Midbrain (tissue), 1 donor: ENCODE measurements around the gene AHSA1.

Source experiments
- DNase-seq: peaks from one replicate; lab custom pipeline; 2025; lab: John Stamatoyannopoulos, UW

Gene AHSA1

DNA sequence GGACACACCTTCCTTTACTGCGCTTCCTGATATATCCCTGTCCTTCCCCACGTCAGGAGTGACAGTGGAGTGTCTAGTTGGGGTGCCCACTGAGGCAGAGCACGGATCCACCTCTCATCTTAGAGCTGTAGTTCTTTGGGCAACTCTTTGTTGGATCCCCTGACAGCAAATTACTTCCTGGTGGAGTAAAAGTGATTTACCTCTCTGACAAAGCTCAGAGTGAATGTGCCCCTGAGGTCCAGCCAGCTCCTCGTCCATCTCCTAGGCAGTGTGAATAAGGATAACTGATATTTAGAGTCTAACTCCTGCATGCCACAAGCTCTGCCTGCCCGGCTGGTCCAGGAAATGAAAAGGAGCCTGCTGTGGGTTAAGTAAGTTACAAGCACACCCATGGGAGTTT is 16.0 kb downstream of the AHSA1 start:
- no peak for DNase-seq

DNA sequence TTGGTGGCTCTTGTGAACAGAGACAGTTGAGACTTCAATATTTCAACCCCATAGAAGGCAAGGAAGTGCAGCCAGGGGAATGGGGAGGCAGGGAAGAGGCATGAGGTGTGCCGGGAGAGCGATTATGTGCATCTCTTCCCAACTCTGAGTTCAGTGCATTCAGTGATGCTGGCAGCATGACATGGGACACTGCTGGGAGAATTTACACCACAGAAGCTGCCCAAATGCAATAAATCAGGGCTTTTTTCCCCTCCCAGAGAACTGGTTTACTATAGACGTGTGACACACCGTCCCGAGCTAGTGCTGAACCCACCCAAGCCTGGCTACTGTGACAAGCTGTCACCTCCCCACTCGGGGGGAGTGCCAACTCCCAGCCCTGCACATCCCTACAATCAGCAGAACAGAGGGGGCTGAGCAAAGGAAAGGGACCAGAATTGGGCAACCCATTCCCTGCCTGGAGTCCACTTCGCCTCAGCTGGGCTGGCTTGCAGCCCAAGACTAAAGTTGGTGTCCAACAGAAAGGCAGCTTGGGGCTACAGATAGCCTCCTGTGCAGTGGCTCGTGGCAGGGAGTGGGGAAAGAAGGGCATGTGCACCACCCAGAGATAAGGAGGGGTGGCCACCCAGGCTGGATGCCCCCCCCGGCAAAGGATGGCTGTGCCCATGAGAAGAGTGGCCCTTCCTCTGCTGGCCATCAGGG is 16.7 kb downstream of the AHSA1 start:
- no peak for DNase-seq

DNA sequence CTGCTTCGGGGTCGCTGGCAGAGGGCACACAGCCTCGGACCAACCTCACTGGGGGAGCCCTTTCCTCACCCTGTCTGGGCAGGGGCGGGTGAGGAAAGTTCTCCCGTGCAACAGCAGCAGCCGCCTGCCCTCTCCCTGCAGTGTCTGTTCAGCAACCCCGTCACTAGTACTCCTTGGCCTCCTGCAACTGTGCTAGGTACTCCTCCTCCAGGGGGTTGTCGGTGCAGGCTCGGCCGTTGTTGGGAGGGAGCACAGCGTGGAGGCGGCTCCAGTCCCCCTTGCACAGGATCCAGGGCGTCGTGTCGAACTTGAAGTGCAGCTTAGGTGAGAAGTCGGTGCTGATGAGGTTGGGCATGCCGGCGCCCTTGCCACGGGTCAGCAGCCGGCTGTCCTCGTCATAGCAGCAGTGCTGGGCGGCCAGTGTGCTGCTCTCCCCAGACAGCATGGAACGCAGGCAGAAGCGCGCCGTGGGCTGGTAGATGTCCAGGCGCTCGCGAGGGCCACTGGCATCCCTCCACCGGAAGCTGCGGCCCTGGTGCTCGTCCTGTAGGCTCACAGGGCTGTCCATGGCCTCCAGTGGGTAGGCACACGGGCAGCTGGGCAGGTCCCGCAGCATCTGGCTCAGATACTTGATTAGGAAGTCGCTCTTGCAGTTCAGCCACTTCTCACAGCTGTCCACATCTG is 17.7 kb downstream of the AHSA1 start:
- no peak for DNase-seq

DNA sequence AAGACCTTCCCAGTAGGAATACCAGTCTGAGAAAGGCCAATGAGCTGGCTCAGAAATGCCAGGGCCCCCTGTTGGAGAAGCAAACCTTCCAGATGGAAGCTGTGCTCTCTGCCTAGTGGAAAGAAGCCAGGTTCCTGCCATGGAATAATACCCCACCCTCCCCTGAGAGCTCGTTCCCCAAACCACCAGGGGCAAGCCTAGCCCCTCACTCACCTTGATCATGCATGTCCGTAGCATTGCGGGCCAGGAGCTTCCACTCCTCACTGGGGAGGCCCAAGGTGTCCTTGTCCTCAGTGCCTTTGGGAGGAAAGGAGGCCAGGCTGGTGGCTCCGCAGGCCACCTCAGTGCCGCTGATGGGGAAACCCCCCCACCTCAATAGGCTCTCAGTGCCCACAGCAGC is 20.1 kb downstream of the AHSA1 start:
- DNase-seq, result no peak

DNA sequence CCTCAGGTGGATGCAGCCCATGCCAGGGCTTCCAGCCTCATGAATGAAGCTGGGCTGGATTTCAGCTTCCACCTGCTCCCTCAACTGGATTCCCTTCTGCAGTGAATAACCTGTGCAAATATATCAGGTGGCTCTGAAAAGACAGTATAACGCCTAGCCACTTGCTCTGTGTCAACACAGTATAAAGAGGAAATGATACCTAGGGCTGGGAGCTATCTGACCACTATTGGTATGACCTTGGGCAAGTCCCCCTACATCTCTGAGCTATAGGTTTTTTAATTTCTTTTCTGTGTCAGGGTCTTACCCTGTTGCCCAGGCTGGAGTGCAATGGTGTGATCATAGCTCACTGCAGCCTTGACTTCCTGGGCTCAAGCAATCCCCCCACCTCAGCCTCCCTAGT is 20.9 kb downstream of the AHSA1 start:
- DNase-seq, result no peak

DNA sequence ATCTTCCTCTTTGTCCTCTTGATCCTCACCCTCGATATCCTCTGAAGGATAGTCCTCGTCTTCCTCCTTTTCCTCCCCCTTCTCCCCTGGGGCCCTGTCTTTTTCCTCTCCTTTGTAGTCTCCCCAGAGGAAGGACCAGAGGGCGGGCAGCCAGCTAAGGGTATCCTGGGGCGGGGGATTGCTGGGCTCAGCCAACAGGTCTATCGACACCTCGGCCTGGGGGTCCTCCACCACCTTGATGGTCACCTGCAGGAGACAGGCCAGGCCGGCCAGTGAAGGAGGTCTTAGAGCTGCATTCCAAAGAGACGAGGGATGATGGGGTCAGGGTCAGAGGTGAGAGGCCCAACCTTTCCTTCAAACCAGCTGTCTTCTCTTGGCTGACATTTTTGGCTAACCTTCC is 24.5 kb downstream of the AHSA1 start:
- no peak for DNase-seq

DNA sequence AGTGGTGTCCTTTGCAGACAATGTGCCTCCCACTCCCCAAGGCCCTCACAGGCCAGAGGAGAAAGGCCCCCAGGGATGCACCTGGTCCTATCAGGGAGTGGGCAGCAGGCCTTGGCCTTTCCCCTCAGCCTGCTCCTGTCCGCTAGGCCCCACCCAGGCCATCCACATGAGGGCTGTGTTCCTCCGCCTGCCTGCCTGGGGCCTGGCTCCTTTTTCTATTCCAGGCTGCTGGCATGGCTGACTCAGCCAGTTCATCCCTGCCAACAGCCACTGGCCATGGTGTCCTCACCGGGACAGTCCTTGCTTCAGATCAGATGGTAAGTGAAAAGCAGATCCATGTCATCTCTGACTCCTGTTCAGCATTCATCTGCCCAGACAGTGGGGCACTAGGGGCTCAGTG is 27.4 kb downstream of the AHSA1 start:
- DNase-seq, result no peak

DNA sequence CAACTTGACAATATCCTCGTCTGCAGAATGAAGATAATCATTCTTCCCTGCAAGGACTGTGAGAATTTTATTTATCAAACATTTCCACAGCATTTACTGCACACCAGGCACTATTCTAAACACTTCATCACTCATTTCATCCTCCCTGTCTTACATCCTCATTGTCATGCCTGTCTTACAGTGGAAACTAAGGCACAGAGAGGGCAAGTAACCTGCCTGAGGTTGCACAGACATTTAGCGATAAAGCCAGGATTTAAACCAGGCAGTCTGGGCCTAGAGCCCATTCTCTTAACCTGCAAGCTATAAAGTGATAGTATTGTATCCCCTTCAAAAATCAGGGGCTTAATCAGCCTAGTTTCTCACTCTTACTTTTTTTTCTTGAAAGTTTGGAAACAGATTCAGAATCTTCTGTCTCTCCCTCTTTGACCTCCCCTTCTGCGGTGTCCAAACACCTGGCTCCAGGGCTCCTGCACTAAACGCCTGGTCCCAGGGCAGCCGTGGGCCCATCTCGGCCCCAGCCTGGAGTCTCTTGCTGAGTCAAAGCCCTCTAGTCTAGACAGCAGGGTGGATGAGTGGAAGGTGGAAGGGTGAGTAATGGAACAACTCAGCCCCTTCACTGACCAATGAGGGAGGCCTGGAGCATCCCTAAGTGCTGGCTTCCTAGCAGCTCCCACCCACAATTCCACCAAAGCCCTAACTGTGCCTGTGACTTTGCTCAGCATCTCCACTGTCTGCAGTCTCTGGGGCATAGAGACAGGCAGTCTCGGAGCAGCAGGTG is 28.2 kb downstream of the AHSA1 start:
- no peak for DNase-seq

DNA sequence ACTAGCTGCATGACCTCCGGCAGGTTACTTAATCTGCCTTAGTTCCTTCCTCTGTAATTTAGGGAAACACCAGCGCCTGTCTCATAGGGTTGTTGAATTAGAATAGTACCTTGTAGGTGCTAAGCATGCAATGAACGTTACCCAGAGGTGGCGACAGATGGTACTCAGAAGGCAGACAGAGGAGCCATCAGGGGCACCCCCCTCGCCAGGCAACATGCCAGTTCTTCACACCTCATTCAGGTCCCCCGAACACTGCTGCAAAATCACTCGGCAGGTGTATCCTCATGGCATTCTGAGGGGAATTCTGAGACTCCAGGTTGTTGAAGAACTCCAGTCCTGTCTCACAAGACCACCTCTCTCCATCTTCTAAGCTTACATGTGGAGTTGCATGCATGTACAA is 30.7 kb downstream of the AHSA1 start:
- DNase-seq, result no peak

DNA sequence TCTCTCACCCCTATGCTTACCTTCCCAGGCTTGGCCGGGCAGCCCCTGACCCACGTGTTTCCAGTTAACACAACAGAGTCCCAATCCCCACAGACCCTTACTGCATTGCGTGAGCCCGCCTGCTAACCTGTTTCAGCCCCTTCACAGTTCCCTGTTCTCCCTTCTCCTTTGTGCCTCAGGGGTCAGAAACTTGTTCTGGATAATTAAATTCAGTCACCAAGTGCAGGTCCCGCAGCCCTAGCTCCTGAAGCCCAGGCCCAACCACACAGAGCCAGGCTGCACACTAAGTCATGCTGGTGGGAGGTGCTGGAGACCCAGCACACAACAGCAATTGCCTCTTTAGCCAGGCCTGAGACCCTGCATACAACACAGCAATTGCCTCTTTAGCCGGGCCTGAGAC is 31.1 kb downstream of the AHSA1 start:
- no peak for DNase-seq

DNA sequence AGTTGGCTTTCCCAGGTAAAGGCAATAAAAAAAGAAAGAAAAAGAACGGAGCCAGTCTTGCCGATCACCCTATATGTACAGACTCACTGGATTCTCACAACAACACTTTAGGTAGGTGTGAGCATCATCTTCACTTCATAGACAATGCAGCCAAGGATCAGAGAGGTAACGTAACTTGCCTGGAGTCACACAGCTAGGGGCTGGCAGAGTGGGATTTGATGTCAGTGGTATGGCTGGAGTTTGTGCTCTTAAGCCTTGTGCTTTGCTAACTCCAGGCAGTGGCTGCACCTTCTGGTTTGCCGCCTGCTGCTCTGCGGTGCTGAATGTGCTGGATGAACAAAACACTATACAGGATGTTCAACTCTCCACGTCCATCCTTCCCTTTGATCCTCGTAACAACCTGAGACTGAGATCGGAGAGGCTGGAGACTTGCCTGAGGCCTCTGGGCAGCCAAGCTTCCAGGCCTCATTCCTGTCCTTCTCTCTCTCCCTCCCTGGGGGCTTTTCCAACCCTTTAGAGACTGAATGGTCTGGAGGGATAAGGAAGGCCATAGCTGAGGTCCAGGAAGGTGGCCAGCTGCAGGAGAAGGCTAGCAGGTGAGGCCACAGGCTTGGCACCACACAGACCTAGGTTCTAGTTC is 32.6 kb downstream of the AHSA1 start:
- no peak for DNase-seq

DNA sequence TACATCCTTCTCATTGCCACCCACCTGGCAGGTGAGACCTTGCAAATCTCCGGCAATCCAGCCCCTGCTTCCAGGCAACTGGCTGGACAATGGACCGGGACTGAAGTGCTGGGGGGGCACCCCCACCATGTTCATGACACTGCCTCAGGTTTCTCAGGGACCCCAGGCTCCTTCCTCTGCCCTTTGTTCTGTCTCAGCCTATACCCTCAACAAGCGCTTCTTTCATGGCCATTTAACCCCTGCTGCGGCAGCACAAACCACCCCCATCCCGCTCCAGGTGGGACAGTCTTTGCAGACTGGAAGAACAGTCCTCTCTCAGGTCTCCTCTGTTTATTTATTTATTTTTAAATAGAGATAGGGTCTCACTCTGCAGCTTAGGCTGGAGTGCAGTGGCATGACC is 33.2 kb downstream of the AHSA1 start:
- no peak for DNase-seq

DNA sequence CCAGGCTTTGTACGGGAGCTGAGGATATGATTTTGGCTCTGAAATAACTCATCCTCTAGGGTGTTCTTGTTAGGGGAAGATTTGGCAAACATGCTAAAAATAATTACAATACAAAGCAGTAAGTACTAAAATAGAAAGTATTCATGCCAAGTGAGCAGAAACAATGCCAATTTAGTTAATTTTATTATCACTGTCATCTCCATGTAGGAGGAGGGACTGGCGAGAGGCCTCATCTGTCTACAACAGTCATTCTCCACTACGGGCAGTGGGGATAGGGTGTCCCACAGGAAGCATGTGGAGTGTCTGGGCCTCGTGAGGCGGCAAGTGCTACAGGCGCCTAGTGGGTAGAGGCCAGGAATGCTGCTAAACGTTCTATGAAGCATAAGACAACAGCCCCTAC is 37.4 kb downstream of the AHSA1 start:
- no peak for DNase-seq

DNA sequence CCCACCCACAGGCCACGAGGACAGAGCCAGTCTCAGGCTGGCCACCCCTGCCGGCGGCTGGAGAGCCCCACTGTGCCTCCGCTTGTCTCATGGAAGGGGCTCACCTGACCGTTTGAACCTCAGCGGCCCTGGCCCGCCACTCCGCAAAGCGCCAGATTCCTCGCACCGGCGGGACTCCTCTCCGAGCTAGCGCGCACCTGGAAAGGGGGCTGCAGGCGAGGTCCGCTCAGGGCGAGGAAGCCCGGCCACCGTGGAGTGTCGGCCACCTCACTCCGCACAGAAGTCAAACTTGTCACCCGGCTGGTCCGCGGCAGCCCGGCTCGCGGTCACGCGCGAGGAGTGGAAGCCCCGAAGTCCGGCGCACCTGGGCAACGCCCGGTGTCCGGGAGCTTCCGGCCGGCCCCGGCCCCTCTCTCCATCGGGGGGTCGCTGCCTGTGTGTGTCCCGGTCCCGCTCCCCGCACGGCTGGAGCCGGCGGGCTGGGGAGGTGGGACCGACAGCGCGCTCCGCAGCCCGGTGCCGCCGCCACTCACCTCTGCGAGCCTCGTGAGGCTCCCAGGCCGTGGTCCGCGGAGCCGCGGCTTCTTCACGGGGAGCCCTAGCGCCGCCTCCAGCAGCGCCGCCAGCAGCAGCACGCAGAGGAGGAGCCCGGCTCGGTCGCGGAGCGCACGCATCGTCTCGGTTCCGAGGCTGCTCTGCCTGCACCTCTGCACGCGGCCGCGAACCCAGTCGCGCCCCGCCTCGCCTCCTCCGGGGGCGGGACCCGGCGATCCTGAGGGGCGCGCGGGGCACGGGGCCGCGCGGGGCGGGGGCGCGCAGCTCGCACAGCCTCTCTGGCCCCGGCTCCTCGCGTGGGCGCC is 40.5 kb downstream of the AHSA1 start, which contains the start of gene ISM2:
Gene ISM2, minus strand, starts transcription at position 697 of the 860 bp plus-strand sequence. Its CDS starts 23 bp downstream, at position 674.
- no peak for DNase-seq

DNA sequence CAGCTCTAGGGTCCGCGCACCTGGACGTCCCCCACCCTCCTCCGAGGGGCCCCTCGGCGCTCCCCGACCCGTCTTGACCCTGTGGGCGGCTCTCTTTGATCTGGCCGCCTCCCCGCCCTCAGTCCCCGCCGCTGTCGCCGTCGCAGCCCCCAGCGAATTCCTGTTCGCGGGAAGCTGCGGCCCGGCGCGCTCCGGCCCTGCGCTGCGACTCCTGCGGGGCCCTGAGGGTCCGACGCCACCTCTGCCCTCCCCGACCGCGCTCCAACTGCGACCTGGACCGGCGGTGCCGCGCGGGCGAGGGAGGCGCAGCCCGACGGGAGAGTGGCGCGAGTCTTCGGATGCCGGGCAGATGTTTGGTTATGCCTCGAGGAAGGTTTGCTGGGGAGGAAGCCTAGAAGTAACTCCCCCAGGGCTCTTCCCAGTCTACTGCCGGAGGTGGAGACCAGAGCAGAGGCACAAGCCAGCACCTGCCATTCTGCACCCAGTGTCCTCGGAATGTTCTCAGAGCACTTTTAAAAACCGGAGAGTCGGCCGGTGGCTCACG is 41.2 kb downstream of the AHSA1 start:
- DNase-seq, result no peak

DNA sequence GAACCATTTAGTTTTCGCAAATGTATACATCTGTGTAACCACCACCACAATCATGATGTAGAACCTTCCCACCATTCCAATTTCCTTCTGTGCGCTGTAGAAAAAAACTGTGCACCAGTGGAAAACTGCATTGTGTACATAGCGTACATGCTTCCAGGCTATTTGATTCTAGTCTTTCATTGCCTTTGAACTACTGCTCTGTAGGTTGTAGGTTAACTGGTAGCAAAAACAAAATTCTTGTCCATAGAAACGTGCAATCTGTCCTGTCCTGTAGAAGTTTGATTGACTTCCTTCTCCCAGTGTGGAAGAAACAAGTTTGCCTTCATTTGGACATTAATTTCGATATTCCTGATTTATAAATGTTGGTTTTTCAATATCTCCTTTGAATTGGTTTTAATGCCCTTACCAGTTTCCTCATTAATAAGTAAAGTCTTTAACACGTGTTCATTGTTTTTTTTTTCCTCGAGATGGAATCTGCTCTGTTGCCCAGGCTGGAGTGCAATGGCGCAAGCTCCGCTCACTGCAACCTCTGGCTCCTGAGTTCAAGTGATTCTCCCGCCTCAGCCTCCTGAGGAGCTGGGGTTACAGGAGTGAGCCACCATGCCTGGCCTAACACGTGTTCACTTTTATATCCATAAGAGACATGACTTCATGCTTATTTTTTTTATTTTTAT is 44.4 kb downstream of the AHSA1 start:
- DNase-seq, result no peak

DNA sequence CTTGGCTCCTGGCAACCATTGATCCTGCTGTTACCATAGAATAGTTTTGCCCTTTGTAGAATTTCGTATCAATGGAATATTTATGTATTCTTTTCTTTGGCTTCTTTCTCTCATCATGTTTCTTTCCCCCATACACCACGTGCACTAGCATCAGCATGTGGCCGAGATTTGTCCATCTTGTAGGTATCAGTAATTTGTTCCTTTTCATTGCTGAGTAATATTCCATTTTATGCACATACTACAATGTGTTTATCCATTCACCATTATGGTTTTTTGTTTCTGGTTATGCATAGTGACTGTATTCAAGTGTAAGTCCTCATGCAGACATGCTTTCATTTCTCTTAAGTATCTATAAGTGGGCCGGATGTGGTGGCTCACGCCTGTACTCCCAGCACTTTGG is 45.2 kb downstream of the AHSA1 start:
- DNase-seq, result no peak

DNA sequence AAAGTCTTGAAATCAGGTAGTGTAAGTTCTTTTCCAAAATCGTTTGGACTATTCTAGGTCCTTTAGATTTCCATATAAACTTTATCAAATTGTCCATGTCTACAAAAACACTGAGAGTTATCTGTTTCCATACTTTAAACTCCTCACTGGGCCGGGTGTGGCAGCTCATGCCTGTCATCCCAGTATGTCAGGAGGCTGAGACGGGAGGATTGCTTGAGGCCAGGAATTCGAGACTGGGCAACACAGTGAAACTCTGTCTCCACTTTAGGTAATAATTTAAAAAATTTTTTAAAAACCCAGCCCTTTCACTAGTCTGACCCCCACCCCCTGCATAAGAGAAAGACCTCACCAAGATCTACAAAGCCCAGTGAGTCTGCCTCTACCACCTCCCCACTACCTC is 47.1 kb downstream of the AHSA1 start:
- DNase-seq, result no peak

DNA sequence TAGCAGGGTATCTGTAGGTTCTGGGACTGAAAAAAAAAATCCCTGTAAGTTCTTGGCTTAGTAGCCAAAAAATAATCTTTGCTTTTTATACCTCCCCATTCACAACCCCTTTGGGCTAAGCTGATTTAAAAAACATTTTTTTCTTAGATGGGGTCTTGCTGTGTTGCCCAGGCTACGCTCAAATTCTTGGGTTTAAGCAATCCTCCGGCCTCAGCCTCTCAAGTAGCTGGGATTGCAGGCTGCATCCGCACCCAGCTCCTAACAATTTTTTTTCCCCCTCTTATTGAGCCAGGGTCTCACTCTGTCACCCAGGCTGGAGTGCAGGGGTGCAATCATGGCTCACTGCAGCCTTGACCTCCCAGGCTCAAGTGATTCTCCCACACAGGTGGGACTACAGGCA is 49.9 kb downstream of the AHSA1 start:
- DNase-seq, result no peak

DNA sequence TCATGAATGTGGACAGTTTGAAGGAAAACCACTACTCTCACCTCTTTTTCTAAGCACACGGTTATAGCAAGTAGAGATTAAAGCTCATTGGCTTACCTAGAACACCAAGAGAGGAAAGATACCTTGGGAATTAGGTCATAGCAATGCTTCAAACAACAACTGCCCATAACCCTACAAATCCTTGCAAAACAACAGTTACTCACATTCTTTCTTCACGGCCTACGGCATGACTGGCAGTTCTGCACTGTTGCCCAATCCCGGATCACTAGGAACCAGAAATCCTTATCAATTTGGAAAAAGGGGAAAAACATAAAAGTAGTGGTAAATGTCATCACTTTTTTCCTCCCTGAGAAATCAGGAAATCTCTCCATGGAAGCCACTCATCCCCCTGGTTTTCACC is 50.4 kb downstream of the AHSA1 start:
- no peak for DNase-seq

DNA sequence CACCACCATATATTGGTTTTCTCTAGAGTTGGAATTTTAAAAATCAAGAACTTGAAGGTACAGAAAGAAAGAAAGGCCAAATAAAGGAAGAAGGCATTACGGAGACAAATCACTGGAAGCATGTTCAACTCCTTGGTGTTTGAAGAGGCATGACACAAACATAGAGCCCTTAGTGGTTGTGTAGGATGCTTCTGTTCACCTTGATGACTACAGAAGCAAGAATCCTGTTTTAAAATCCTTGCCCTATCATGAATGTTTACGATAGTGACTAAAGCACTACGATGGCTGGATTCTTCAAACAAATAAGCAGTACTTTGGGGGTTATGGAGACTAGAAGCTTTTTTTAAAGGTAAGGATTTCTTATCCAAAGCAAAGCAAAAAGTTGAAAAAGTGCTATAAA is 51.0 kb downstream of the AHSA1 start:
- DNase-seq, result no peak
